AG10803 (cell line): ENCODE measurements around the gene ARHGEF11.

Source experiments
- DNase-seq: peaks from one replicate; pipeline ENCODE4 v3.0.0; 2010; ENCODE audit warnings: low read depth
- H3K4me3 ChIP-seq: 2 replicates; pipeline ENCODE4 v1.5.1; 2011; ENCODE audit warnings: mild to moderate bottlenecking, low read length, control low read depth
- CTCF ChIP-seq: conservative IDR thresholded peaks from 2 replicates; pipeline ENCODE4 v1.5.1; 2011; ENCODE audit warnings: mild to moderate bottlenecking, low read length, control low read depth, inconsistent platforms

Gene ARHGEF11

DNA sequence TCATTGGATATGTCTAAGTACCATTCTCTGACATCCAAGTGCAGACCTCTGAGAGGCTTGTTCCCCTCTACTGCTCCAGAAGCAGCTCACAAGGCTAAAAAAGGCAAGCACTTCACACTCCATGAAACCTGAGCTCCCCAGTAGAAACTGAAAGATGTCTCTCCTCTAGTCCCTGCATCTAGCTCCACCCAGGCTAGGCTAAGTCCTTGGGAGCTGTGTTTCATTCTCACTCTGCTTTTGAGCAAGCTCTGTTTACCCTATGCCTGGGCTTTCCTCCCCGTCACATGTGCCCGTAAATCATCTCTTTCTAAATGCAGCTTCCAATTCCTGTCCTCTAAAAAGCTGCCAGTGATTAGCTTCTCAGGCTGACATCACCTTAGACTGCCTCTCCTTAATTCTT lies 86.1 kb downstream of the ARHGEF11 start:
- peak; percentile 50 for DNase-seq
- TF ChIP-seq CTCF = no peak
- no peak overlapping the region for H3K4me3 ChIP-seq

GRCh38 chr1:156958247-156958714 lies 87.3 kb downstream of the ARHGEF11 start:
- no peak overlapping the region for H3K4me3 ChIP-seq
- no peak for TF ChIP-seq CTCF
- DNase-seq = no peak

- TF ChIP-seq CTCF = no peak
- H3K4me3 ChIP-seq = no peak overlapping the region
- no peak for DNase-seq
Measured at GRCh38 chr1:156957634-156958033, 87.9 kb downstream of the ARHGEF11 start.

DNA sequence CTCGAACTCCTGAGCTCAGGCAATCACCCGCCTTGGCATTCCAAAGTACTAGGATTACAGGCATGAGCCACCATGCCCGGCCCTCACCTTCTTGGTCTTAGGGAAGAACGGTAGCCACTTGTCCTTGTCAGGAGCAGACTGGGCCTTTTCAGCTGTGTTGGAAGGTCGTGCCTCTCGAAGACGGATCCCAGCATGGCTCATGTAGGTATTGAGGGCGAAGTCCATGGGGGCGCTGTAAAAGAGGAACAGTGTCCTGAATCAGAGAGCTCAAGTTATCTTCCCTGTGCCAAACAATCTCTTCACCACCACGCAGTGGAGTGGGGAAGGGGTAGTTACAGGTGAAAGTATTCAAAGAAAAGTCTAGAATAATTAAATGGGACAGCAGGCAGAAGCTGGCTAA lies 89.2 kb downstream of the ARHGEF11 start:
- no peak for TF ChIP-seq CTCF
- H3K4me3 ChIP-seq = no peak overlapping the region
- DNase-seq = no peak

DNA sequence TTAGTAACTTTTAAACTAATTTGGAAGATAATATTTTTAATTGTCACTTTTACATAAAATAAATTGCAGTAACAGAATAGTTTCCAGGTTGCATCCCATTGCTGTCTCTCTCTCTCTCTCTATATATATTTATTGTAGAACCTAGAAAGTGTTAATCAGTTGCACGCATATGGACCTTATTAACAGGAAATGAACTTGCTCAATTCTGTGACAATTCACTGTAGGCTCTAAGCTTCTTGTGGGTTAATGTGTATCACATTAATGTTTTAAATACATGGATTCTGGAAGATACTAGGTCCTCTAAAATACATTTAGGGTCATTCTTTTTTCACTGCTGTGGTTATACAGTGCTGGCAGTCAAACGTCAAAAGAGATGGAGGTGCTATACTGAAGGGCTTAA lies 92.0 kb downstream of the ARHGEF11 start:
- no peak overlapping the region for H3K4me3 ChIP-seq
- TF ChIP-seq CTCF = no peak
- no peak for DNase-seq

- TF ChIP-seq CTCF = no peak
- no peak overlapping the region for H3K4me3 ChIP-seq
- no peak for DNase-seq
Measured at GRCh38 chr1:156951371-156951770, 94.2 kb downstream of the ARHGEF11 start.

DNA sequence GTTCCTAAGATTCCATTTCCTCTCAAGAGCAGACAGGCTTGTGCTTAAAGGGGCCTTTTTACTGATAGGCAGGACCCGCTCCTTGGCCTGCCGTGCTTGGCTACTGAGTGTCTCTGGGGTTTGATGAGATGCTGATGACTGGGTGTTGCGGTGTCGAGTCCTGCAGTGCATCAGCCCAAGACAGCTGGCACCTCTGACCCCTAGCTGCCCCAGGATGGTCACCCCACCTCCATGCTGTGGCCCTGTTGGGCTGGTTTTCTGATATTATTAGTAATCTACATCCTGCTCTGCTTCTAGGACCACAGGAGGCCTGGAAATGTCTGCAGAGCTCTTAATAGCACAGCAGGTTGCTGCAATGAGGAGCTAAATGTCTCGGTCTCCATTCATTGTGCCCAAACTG lies 96.4 kb downstream of the ARHGEF11 start:
- no peak for TF ChIP-seq CTCF
- DNase-seq = no peak
- H3K4me3 ChIP-seq = no peak overlapping the region
